Ascending aorta (tissue), 2 donors: Measurements from ENCODE around the gene DHRS11. TPM values are rescaled to one million over a fixed set of nuclear protein-coding genes. Genes with fewer than 3 reads are reported as not detected.

Source experiments
- DNase-seq, 2 donors: peaks; one replicate each; pipeline ENCODE4 v3.0.0-alpha.2; 2019; ENCODE audit warnings: low spot score in 2 of 2
- H3K27ac ChIP-seq, 2 donors: fragments of 200-600 bp; sonication (generic); one replicate each; pipeline ENCODE4 v1.5.1; 2016 to 2017; ENCODE audit warnings: mild to moderate bottlenecking in 1 of 2
- H3K27me3 ChIP-seq: fragments of 200-600 bp; sonication (generic); one replicate; pipeline ENCODE4 v1.5.1; 2017
- H3K36me3 ChIP-seq, 2 donors: fragments of 200-600 bp; sonication (generic); one replicate each; pipeline ENCODE4 v1.5.1; 2016
- H3K4me1 ChIP-seq, 2 donors: fragments of 200-600 bp; sonication (generic); one replicate each; pipeline ENCODE4 v1.5.1; 2016 to 2017; ENCODE audit warnings: mild to moderate bottlenecking in 1 of 2
- H3K4me3 ChIP-seq, 2 donors: fragments of 200-600 bp; sonication (generic); one replicate each; pipeline ENCODE4 v1.5.1; 2016 to 2017; ENCODE audit warnings: mild to moderate bottlenecking in 1 of 2
- H3K9me3 ChIP-seq, 2 donors: fragments of 200-600 bp; sonication (generic); one replicate each; pipeline ENCODE4 v1.5.1; 2016
- intact Hi-C: fragments of 100-400 bp; cut with DNase I; formaldehyde crosslinking; loops from one replicate; pipeline ENCODE4 v1.15.1; 2023
- total RNA-seq: library from RNA; depleted of rRNA; stranded (reverse); fragments of >200 nt; gene quantifications from one replicate; pipeline ENCODE4 v1.1.0, GENCODE V29; 2016
- TF ChIP-seq, protein P1 (sequence below), 3 experiments: fragments of 200-600 bp in 2 of 3; fragments of 450-650 bp in 1 of 3; sonication (generic) in 2 of 3; IDR thresholded peaks; one replicate each; pipeline ENCODE4 v1.5.1; 2016 to 2019; ENCODE audit warnings: antibody characterized with exemption in 3 of 3, mild to moderate bottlenecking in 1 of 3, moderate library complexity in 1 of 3

Gene DHRS11
- total RNA-seq, 1 donor from 2014 or later = 11.8 TPM

DNA sequence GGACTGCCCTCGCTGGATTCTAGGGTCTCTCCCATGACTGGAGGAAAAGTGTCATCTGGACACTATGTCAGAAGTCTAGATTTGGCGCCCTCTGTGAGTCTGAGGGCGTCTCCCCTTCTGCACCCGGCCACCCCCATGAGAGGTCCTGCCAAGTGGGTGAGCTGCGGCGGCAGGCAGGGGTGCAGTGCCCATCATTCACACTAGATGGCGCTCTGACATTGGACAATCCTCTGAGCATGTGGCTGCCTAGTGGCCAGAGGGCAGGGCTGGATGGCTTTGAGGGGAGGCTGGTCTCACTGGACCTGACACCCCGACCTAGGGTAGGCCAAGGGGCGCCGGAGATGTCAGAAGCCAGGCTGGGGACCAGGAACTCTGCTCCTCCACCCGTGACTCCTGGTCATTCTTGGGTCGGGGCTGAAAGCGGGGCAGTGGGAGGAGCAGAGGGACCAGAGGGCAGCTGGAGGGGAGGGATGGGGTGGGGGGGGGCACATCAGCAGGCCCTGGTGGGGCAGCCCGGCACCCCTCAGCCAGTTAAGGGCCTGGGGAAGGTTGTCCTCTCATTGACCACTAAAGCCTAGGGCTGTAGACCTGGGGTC is 37.7 kb downstream of the DHRS11 start:
- Histone ChIP-seq H3K27me3 (no peaks in the 10 kb centered on the region), H3K27ac (no peak overlapping the region), H3K36me3 (no peaks in the 10 kb centered on the region), H3K9me3 (no peaks in the 10 kb centered on the region), H3K4me1 (no peaks in the 10 kb centered on the region), H3K4me3 (no peak overlapping the region)
- TF ChIP-seq, protein P1, sequence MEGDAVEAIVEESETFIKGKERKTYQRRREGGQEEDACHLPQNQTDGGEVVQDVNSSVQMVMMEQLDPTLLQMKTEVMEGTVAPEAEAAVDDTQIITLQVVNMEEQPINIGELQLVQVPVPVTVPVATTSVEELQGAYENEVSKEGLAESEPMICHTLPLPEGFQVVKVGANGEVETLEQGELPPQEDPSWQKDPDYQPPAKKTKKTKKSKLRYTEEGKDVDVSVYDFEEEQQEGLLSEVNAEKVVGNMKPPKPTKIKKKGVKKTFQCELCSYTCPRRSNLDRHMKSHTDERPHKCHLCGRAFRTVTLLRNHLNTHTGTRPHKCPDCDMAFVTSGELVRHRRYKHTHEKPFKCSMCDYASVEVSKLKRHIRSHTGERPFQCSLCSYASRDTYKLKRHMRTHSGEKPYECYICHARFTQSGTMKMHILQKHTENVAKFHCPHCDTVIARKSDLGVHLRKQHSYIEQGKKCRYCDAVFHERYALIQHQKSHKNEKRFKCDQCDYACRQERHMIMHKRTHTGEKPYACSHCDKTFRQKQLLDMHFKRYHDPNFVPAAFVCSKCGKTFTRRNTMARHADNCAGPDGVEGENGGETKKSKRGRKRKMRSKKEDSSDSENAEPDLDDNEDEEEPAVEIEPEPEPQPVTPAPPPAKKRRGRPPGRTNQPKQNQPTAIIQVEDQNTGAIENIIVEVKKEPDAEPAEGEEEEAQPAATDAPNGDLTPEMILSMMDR (IDR thresholded peaks at IDR 0.05) = peak; percentile 90 to 98 (median 96)
- peak; percentile 12 to 83 for DNase-seq
- intact Hi-C loops = loop anchor here (1.0 to 5.0 kb wide), 2 partner anchors 418 to 613 kb away; no protein-coding TSS in a partner anchor

DNA sequence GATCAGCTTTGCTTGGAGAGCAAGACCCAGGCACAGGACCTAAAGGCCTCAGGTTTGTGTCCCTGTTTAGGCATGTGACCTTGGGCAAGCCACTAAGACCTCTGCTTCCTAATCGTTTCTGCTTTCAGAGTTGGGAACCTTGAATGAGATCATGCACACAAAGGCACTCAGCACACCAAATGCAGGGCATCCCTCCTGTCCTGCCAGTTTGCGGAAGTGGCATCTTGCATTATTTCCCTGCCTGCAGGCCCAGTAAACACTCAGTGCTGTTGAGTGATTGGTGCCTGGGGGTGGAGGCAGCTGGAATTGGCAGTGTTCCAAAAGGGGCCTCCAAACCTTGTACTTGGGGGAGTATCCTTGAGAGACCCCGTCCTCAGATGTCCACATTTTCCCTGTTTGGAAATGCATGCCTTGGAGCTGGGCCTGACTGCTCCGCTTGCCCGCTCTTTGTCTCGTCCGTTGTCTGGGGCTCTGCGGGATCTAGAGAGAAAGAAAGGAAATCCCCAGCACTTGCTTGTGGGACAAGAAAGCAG is 38.4 kb downstream of the DHRS11 start:
- no peaks in the 10 kb centered on the region for H3K27me3 ChIP-seq
- intact Hi-C loops = loop anchor here (1.0 to 5.0 kb wide), 2 partner anchors 417 to 612 kb away; no protein-coding TSS in a partner anchor

DNA sequence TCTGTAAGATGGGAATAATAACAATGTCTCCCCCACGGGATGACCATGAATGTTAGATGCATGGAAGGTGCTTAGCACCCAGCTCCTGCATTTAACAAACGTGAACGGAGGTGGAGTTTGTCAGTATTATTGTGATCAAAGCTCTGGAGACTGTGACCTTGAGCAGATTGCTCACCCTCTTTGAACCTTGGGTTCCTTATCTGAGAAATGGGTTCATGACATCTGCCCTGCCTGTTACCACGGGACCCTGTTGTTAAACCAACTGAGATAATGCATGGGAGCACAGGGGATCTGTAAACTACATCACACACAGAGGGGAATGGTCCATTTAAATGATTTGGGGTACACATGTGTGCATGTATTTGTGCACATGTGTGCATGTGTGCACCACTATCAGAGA is 39.3 kb downstream of the DHRS11 start:
- Histone ChIP-seq H3K27ac (no peak overlapping the region), H3K36me3 (no peaks in the 10 kb centered on the region), H3K9me3 (no peaks in the 10 kb centered on the region), H3K4me3 (no peak overlapping the region), H3K4me1 (no peaks in the 10 kb centered on the region), H3K27me3 (no peaks in the 10 kb centered on the region)
- intact Hi-C loops = no loop called here
- TF ChIP-seq, protein P1 (IDR thresholded peaks at IDR 0.05) = no peak
- DNase-seq = no peak

More for the DNA sequence above, 38.4 kb downstream of the DHRS11 start:
- TF ChIP-seq, protein P1 (IDR thresholded peaks at IDR 0.05) = no peak
- H3K36me3 ChIP-seq = no peaks in the 10 kb centered on the region
- no peaks in the 10 kb centered on the region for H3K4me1 ChIP-seq
- H3K27ac ChIP-seq = no peak overlapping the region
- DNase-seq = no peak
- H3K9me3 ChIP-seq = no peaks in the 10 kb centered on the region
- H3K4me3 ChIP-seq = no peak overlapping the region

DNA sequence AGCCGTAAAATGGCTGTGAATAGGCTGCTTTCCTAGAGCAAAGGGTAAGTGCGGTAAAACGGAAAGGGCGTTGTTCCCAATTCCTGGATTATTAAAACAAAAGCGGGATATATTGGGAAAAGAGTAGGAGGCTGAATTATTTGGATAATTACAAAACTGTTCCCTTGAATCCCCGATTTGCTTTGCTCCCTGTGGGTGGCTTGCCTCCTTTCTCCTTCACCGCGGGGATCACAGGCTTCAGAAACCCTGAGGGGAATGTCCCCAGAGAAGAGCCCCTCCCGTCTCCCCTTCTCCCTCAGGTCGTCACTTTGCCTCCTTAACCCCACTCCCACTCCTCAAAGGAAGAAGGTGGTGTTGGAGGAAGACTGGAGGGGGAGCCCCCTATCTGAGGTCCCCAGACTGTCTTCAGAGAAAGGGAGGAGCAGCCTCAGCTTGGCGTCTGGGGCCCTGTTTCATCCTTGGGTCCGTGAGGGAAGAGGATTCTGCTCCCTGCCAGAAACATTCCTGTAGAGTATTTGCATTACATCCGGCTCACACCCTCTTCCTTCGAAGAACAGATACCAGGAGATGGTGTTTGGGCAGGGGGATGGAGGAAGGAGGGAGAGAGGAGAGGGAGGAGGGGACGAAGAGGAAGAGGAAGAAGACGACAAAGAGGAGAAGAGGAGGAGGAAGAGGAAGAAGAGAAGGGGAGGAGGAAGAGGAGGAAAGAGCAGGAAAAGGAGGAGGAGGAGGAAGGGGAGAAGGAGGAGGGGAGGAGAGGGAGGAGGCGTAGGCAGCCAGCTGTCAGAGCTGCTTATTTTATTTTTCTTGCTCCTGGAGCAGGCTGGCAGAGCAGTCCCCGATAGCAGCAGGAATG is 41.5 kb downstream of the DHRS11 start:
- intact Hi-C loops = no loop called here
- no peaks in the 10 kb centered on the region for H3K27me3 ChIP-seq

GRCh38 chr17:36640346-36640745 is 48.7 kb downstream of the DHRS11 start:
- Histone ChIP-seq H3K27ac (no peak overlapping the region), H3K4me3 (no peak overlapping the region), H3K27me3 (peaks cover 10% of the 10 kb centered on the region), H3K4me1 (peaks cover 6 to 7% of the 10 kb centered on the region in 2 donors), H3K9me3 (no peaks in the 10 kb centered on the region), H3K36me3 (no peaks in the 10 kb centered on the region)
- TF ChIP-seq, protein P1 (IDR thresholded peaks at IDR 0.05) = no peak
- DNase-seq = no peak
- intact Hi-C loops = no loop called here

More for the DNA sequence above, 41.5 kb downstream of the DHRS11 start:
- no peaks in the 10 kb centered on the region for H3K9me3 ChIP-seq
- H3K36me3 ChIP-seq = no peaks in the 10 kb centered on the region
- TF ChIP-seq, protein P1 (IDR thresholded peaks at IDR 0.05) = no peak
- H3K4me1 ChIP-seq = no peaks in the 10 kb centered on the region
- no peak for DNase-seq
- no peak overlapping the region for H3K27ac ChIP-seq
- no peak overlapping the region for H3K4me3 ChIP-seq
